Heart right ventricle (tissue), 16 donors: Measurements from ENCODE around the gene ERLIN1. TPM values are rescaled to one million over a fixed set of nuclear protein-coding genes. Genes with fewer than 3 reads are reported as not detected.
A peak's percentile ranks its signal among the peaks of the same experiment; 100 is the strongest.
"Not testable (repeated sequence)": the region's sequence is repeated elsewhere in the genome, so short reads cannot be mapped to it uniquely, and the experiment has no call there.

Experiments used
- ATAC-seq, 8 donors: fragments of 200-7000 bp; cut with Tn5 transposase; one replicate each; pipeline ENCODE4 v1.9.1; 2020; ENCODE audit warnings: mild to moderate bottlenecking in 8 of 8, moderate library complexity in 8 of 8, moderate number of reproducible peaks in 1 of 8
- DNase-seq, 2 donors: peaks; one replicate each; pipeline ENCODE4 v3.0.0-alpha.2; 2020
- H3K27ac ChIP-seq, 10 donors: fragments of 200-600 bp; sonication (generic) in 2 of 10; one replicate each; pipeline versions ENCODE4 v1.5.0 to v1.8.0; 2020 to 2022; ENCODE audit warnings: mild to moderate bottlenecking in 3 of 10
- H3K27me3 ChIP-seq, 7 donors: fragments of 200-600 bp; one replicate each; pipeline ENCODE4 v1.8.0; 2021 to 2022; ENCODE audit warnings: mild to moderate bottlenecking in 2 of 7
- H3K36me3 ChIP-seq, 9 donors: fragments of 200-600 bp; sonication (generic) in 1 of 9; one replicate each; pipeline versions ENCODE4 v1.5.0 to v1.8.0; 2020 to 2022; ENCODE audit warnings: mild to moderate bottlenecking in 2 of 9
- H3K4me1 ChIP-seq, 9 donors: fragments of 200-600 bp; sonication (generic) in 1 of 9; one replicate each; pipeline versions ENCODE4 v1.5.0 to v1.8.0; 2020 to 2022; ENCODE audit warnings: mild to moderate bottlenecking in 4 of 9
- H3K4me3 ChIP-seq, 10 donors: fragments of 200-600 bp; sonication (generic) in 2 of 10; one replicate each; pipeline versions ENCODE4 v1.5.0 to v1.8.0; 2020 to 2022; ENCODE audit warnings: mild to moderate bottlenecking in 7 of 10, moderate library complexity in 2 of 10
- H3K9me3 ChIP-seq, 11 donors: fragments of 200-600 bp in 10 of 11; sonication (generic) in 2 of 11; one replicate each; pipeline versions ENCODE4 v1.5.0 to v1.8.0; 2013 to 2022; ENCODE audit warnings: mild to moderate bottlenecking in 2 of 11, control low read depth in 1 of 11, moderate library complexity in 1 of 11
- whole genome bisulfite sequencing, 2 donors: extraction: QIAGEN DNeasy Blood & Tissue Kit; methylation state at CpG; one replicate each; pipeline ENCODE4 v1.1.7; 2013; ENCODE audit warnings: inconsistent platforms in 1 of 2; 5-methylcytosine and 5-hydroxymethylcytosine counted together
- intact Hi-C, 10 donors: fragments of 100-400 bp; cut with DNase I; formaldehyde crosslinking; loops; one replicate each; pipeline versions ENCODE4 v1.11.1 to v1.14.2; 2022
- polyA plus RNA-seq, 2 donors: library from polyadenylated mRNA; stranded (reverse); fragments of 200-250 nt; gene quantifications; one replicate each; pipeline ENCODE4 v1.2.3, GENCODE V29; 2013
- total RNA-seq, 10 donors: library from RNA; stranded (reverse); fragmentation: NEBNext Ultra II Directional in 3 of 10; extraction: Animal tissue kit (Norgen Biotek cat#: 25700) in 3 of 10; gene quantifications; one replicate each; pipeline versions ENCODE4 v1.2.1 to v1.2.4, GENCODE V29; 2021 to 2023
- TF ChIP-seq, protein P1 (sequence below), 9 donors: fragments of 200-600 bp; sonication (generic) in 2 of 9; IDR thresholded peaks; one replicate each; pipeline versions ENCODE4 v1.5.0 to v1.8.0; 2021 to 2022; ENCODE audit warnings: antibody characterized with exemption in 9 of 9, mild to moderate bottlenecking in 5 of 9, moderate library complexity in 1 of 9
- donor health status: Arrhythmogenic right ventricular cardiomyopathy.
- donor health status: ischemic (EF 13 %, LVEDD 7.1; RV severe dilation, severe dysfunction).
- donor health status: healthy with polysubstance abuse.
- donor health status: DM: no; HTN: yes; CAD: no.
- donor health status: DM: no; HTN: no; CAD: no.
- donor health status: ischemic (EF 25% LVEDD 6.9; RV normal size, moderate dysfunction).
- donor health status: ischemic (EF 25% LVEDD 5.7; RV mildly dilated, moderate dysfunction).
- donor health status: healthy.
- donor health status: DM: yes; HTN: yes; CAD: no.
- donor health status: Ischemic cardiomyopathy.
- donor health status: ischemic (EF 35%, LVEDD 5.7; RV mildly dilated, moderate dysfunction).
- donor health status: nonischemic (EF 11% LVEDD 7.7; RV severe dilation, severe dysfunction).
- donor health status: DM: yes; HTN: yes; CAD: no.
- donor health status: PGD.
- donor health status: ischemic (EF 29% LVEDD 5.4; RV normal size, mild dysfunction).
- donor health status: nonischemic (EF 23%, LVEDD 6.1; RV moderate dilation, normal function).

The ERLIN1 gene
- total and polyA plus RNA-seq, 12 donors: 2.1 to 13.3 (median 7.2) TPM

DNA sequence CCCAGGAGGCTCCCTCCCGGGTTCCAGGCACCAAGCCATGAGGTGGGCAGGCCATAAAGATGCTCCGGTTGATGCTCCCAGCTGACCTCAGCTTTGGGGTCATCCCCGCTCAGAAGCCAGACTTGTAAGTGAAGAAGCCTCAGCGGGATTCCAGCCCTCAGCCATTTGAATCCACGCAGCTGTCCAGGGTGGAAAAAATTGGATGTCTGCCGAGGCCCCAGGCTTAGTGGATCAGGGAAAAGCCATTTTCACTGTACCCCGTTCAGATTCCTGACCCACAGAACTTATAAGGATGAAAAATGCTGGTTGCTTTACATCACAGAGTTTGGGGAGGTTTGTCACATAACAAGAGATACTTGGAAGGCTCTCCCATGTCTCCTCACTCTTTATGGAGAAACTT lies 55.0 kb downstream of the ERLIN1 start:
- Histone ChIP-seq H3K4me3 (no peak overlapping the region), H3K36me3 (no peaks in the 10 kb centered on the region), H3K27me3 (peaks cover 0 to 12% (median 0%) of the 10 kb centered on the region in 7 donors), H3K27ac (no peak overlapping the region), H3K9me3 (peaks cover 0 to 7% (median 0%) of the 10 kb centered on the region in 11 donors), H3K4me1 (peaks cover 0 to 3% (median 0%) of the 10 kb centered on the region in 9 donors)
- 70 to 74% methylated on average over 7 of the region's 7 CpGs for WGBS, 2 donors
- no peak for ATAC-seq
- TF ChIP-seq, protein P1, sequence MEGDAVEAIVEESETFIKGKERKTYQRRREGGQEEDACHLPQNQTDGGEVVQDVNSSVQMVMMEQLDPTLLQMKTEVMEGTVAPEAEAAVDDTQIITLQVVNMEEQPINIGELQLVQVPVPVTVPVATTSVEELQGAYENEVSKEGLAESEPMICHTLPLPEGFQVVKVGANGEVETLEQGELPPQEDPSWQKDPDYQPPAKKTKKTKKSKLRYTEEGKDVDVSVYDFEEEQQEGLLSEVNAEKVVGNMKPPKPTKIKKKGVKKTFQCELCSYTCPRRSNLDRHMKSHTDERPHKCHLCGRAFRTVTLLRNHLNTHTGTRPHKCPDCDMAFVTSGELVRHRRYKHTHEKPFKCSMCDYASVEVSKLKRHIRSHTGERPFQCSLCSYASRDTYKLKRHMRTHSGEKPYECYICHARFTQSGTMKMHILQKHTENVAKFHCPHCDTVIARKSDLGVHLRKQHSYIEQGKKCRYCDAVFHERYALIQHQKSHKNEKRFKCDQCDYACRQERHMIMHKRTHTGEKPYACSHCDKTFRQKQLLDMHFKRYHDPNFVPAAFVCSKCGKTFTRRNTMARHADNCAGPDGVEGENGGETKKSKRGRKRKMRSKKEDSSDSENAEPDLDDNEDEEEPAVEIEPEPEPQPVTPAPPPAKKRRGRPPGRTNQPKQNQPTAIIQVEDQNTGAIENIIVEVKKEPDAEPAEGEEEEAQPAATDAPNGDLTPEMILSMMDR (IDR thresholded peaks at IDR 0.05): no peak
- intact Hi-C loops: no loop called here
- no peak for DNase-seq

DNA sequence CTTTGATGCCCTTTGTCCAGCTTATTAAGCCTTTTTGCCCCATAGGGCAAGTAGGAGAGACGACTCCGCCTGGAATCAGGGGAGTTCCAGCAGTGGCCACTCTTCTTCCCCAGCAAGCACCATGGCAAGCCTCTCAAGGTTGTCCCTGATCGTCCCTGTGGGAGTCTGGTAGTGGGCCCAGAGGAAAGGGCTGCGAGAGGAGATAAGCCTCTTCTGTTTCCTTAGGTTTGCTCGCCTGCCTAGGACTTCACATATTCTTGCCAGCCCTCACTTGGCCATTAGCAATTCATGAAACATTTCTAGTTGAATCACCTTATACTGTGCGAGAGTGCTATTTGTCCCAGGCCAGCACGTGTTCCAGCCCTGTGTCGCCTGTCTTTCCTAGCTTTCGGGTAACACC lies 56.4 kb downstream of the ERLIN1 start:
- Histone ChIP-seq H3K9me3 (peaks cover 0 to 2% (median 0%) of the 10 kb centered on the region in 11 donors), H3K27me3 (peaks cover 0 to 6% (median 0%) of the 10 kb centered on the region in 7 donors), H3K4me1 (peaks cover 0 to 3% (median 0%) of the 10 kb centered on the region in 9 donors), H3K4me3 (no peak overlapping the region), H3K27ac (peak overlapping the region in 6 of 10 donors; percentile 20 to 66 (median 32)), H3K36me3 (no peaks in the 10 kb centered on the region)
- ATAC-seq: peak; percentile 78 to 95 (median 91)
- DNase-seq: peak; percentile 25 to 55
- WGBS, 2 donors: 49 to 55% methylated on average over 9 of the region's 9 CpGs
- TF ChIP-seq, protein P1 (IDR thresholded peaks at IDR 0.05): no peak
- intact Hi-C loops: no loop called here

- intact Hi-C loops: no loop called here
- peaks cover 0 to 6% (median 0%) of the 10 kb centered on the region in 7 donors for H3K27me3 ChIP-seq
- ATAC-seq: peak in 6 of 8 donors; percentile 19 to 66 (median 52)
- TF ChIP-seq, protein P1 (IDR thresholded peaks at IDR 0.05): no peak
- no peaks in the 10 kb centered on the region for H3K9me3 ChIP-seq
- H3K27ac ChIP-seq: peak overlapping the region in 6 of 10 donors; percentile 20 to 66 (median 32)
- no peak for DNase-seq
- H3K4me1 ChIP-seq: peaks cover 0 to 3% (median 0%) of the 10 kb centered on the region in 9 donors
- 50 to 75% methylated on average over 8 of the region's 8 CpGs for WGBS, 2 donors
- no peak overlapping the region for H3K4me3 ChIP-seq
- H3K36me3 ChIP-seq: no peaks in the 10 kb centered on the region
Measured at GRCh38 chr10:100128951-100129350, 56.9 kb downstream of the ERLIN1 start.

DNA sequence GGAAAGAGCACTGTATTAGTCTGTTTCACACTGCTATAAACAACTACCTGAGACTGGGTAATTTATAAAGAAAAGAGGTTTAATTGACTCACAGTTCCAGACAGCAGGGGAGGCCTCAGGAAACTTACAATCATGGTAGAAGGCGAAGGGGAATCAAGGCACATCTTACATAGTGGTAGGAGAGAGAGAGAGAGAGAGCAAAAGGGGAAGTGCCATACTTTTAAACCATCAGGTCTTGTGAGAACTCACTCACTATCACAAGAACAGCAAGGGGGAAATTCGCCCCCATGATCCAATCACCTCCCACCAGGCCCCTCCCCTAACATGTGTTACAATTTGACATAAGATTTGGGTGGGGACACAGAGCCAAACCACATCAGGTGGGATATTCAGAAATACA lies 60.5 kb downstream of the ERLIN1 start:
- H3K9me3 ChIP-seq, intact Hi-C loops, H3K27ac ChIP-seq, H3K36me3 ChIP-seq, H3K4me1 ChIP-seq, ATAC-seq, H3K27me3 ChIP-seq, H3K4me3 ChIP-seq, DNase-seq: not testable (repeated sequence)
- 80 to 81% methylated on average over 2 of the region's 2 CpGs for WGBS, 2 donors

DNA sequence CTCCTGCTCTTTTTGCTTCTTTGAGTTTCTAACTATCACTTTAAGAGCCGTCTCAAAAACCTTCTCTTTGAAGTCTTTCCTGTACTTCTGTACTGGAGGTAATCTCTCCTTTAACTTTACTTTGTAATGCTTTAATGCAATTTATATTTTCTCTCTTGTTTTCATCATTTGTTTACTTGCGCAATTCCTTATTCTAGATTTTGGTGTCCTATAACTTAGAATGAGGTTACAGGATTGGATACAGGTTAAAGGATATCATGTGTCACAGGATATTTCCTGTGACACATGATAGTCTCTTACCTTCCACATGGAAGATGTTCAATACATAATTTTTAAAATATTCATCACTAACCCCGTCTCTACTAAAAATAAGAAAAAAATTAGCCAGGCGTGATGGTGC lies 61.7 kb downstream of the ERLIN1 start:
- no peaks in the 10 kb centered on the region for H3K36me3 ChIP-seq
- intact Hi-C loops: no loop called here
- DNase-seq (no peak), ATAC-seq (no peak)
- H3K27ac ChIP-seq: no peak overlapping the region
- 87 to 93% methylated on average over 4 of the region's 4 CpGs for WGBS, 2 donors
- TF ChIP-seq, protein P1 (IDR thresholded peaks at IDR 0.05): no peak
- peaks cover 0 to 5% (median 0%) of the 10 kb centered on the region in 7 donors for H3K27me3 ChIP-seq
- no peak overlapping the region for H3K4me3 ChIP-seq
- peaks cover 0 to 3% (median 0%) of the 10 kb centered on the region in 9 donors for H3K4me1 ChIP-seq
- no peaks in the 10 kb centered on the region for H3K9me3 ChIP-seq
